GM19324 (cell line): Measurements from ENCODE around the gene KANK2.
"Not testable (repeated sequence)": the region's sequence is repeated elsewhere in the genome, so short reads cannot be mapped to it uniquely, and the experiment has no call there.

ENCODE experiments used
- ATAC-seq: cut with Tn5 transposase; IDR thresholded peaks from one replicate; pipeline ENCODE4 v1.9.1; 2021; ENCODE audit warnings: mild to moderate bottlenecking, moderate library complexity; ENCODE audit not compliant: unreplicated experiment, low FRiP score

KANK2 gene

DNA sequence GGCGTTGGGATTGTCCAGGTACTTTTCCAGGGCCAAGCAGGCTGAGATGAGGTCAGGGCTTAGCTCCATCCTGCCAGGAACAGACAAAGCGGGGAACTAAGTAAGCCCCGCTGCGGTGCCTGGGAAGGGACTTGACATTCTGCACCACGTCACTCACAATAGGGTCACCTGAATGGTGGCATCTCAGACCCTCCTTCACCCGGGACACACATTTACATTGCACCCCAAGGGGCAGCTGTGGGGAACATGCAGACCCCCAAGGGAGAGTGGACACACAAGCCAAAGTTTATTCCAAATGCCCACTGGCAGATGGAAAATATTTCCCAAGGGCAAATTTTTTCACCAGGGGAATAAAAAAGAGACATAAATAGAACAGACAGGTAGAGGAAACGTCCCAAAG is 21.4 kb downstream of the KANK2 start:
- ATAC-seq, result no peak

DNA sequence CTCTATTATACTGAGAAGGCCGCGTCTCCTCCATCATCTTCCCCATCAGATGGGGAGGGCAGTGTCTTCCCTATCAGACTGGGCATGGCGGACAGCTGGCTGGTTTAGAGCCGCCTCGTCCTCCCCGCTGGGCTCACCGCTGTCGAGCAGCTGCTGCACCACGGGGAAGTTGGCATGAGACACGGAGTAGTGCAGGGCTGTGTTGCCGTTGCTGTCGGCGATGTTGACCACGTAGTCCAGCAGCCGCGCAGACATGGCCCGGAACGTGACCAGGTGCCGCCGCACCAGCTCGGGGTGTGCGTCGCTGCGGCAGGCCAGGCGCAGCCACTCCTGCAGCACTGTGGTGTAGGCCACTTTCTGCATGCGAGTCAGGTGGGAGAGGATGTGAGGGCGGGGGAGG is 23.0 kb downstream of the KANK2 start:
- no peak for ATAC-seq

DNA sequence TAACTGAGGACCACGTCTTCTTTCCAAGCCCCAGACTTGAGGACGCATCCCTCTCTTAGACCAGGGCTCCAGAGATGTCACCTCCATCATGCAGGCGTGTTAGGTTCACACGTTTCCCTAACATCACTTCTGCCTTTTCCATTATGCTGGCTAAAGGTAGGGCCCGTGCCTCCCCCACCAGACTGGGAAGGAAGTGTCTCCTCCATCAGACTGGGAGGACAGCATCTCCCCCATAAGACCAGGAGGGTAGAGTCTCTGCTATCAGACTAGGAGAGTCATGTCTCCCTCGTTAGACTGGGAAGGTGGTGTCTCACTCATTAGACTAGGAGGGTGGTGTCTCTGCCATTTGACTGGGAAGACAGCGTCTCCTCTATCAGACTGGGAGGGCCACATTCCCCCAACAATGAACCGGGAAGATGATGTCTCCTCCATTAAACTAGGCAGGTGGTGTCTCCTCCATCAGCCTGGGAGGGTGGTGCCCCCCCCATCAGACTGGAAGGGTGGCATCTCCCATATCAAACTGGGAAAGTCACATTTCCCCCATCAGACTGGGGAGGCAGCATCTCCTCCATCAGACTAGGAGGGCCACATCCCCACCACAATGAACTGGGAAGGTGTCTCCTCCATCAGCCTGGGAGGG is 23.7 kb downstream of the KANK2 start:
- no peak for ATAC-seq

DNA sequence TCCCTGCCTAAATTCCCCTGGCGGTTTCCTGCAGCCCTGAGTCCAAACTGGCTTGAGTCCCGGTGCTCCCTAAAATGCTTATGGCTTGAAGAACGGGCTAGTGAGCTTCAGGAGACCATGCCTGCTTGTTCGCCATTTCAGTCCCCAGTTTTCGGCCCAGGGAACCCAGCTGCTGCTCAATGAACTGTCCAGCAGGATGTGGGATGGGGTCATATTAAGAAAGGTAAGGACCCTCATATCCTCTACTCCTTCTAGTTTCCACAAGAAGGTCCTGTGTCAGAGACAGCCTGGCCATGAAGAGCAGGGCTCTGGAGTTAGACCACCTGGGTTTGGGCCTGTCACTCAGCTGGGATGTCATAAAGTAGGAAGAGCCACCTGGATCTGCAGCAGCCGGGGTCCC is 24.8 kb downstream of the KANK2 start:
- ATAC-seq, result no peak

DNA sequence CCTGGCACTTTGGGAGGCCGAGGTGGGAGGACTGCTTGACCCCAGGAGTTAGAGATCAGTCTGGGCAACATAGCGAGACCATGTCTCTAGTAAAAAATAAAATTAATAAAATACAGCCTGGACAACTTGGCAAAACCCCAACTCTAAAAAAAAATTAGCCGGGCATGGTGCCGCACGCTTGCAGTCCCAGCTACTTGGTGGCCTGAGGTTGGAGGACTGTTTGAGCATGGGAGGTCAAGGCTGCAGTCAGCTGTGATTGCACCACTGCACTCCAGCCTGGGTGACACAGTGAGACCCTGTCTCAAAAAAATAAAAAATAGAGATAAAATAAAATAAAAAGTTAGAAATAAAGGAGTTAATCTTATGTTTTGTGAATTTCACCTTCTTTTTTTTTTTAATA is 26.2 kb downstream of the KANK2 start:
- ATAC-seq, result no peak

DNA sequence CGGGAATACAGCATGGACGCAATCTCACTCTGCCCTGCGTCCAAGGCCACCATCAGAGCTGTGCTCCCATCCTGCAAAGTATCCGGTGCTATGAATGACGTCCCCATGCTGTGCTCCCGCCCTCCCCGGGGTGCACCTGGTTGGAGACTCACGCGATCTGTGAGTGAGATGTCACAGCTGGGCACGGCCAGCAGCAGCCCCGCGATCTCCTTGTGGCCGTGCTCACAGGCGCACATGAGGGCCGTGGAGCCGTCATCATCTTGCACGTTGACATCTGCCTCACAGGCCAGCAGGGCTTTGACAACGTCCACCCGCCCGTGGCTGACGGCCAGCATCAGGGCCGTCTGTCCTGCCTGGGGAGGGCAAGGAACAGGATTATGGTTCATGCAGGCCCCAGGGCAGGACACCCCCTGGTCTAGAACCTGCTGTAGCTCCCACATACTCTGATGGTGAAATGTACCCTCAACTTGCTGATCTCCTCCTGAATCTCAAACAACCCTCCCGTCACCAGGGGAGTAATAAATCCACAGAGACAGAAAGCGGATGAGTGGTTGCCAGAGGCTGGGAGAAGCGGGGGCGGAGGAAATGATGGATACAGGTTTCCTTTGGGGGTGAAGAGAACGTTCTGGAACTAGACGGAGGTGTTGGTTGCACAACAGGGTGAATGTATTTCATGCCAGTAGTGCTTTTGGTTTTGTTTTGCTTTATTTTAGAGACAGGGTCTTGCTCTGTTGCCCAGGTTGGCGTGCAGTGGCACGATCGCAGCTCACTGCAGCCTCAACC is 27.3 kb downstream of the KANK2 start:
- no peak for ATAC-seq

DNA sequence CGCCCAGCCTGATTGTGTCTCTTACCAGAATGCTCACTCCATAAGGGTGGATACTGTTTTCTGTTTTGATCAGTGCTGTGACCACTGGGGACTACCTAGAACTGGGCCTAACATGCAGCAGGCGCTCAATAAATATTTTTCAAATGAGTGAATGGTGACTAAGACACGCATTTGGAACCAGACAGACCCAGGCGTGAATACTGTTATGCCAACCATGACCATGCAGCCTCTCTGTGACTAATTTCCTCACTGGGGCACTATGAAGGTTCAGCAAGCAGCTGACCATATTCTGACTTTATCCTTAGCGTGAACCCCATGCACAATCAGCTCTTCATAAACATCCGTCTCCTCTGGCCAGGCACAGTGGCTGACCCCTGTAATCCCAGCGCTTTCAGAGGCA is 28.8 kb downstream of the KANK2 start:
- no peak for ATAC-seq

DNA sequence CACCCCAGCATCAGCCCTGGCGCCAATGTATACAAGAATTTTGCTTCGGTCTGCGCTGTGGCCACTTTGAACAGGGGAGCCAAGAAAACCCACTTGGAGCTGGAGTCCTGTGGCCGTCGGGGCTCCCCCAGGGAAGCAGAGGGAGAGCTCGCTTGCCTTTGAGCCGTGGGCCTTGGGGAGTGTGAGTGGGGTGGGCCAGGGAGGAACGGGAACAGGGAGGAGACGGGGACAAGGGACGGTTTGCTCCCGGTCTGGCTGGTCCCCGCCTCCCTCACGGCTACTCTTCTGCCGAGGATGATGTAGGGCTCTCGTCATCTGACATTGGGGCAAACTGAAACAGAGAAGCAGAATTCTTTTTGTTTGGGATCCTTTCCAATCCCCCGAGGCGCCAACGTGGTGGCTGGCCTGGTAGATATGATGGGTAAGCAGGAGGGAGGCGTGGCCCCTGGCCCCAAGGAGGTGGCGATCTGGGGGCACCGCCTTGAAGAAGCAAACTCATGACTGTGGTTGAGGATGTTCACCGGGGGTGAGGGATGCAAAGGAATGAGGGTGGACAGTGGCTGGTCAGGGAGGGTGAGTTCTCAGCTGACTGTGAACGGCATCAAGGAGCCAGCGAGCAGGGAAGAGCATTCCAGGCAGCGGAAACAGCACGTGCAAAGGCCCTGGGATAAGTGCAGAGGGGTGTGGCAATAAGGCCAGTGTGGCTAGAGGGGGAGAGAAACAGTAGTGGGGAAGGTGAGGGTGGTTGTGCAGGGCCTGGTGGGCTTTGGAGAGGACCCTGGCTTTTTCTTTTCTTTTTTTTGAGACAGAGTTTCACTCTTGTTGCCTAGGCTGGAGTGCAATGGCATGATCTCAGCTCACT is 30.8 kb downstream of the KANK2 start:
- no peak for ATAC-seq

DNA sequence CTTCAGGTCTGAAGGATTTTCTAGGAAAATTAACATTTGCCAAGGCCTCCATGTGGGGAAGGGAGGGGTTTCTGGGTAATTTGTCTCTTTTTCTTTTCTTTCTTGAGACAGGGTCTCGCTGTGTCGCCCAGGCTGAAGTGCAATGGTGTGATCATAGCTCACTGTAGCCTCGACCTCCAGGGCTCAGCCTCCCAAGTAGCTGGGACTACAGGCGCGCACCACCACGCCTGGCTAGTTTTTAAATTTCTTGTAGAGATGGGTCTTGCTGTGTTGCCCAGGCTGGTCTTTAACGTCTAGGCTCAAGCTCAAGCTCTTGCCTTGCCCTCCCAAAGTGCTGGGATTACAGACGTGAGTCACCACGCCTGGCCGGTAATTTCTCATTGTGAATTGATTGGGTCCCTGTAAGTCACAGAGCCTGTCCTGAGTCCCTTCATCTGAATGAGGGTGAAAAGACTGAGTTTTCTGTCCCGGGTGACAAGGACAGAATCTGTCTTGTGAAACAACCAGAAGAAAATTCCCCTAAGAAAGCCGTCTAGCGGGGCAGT is 31.8 kb downstream of the KANK2 start:
- ATAC-seq, result no peak

DNA sequence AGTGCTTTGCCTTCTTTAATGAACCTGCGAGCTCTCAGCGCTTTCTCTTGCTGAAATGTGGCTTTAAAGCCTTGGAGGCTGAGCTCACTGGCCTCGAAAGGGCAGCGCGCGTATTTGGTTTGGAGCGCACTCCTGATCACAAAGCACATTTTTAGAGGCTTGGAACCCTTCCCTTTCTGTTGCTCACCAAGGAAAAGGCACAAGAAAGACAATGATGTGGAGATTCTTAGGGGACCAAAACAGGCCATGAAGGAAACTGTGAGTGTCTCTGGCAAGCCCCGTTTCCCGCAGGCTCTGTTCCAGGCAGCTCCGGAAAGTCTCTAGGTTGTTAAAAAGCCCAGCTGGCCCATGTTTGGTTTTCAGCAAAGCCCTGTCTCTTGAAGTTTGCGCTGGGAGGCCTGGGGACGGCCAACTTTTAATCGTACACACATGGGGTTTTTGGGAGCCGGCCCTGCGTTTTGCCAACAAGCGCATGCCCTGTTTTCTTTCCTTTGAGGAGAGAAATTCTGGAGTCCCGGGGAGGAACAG is 32.4 kb downstream of the KANK2 start:
- ATAC-seq, result no peak

DNA sequence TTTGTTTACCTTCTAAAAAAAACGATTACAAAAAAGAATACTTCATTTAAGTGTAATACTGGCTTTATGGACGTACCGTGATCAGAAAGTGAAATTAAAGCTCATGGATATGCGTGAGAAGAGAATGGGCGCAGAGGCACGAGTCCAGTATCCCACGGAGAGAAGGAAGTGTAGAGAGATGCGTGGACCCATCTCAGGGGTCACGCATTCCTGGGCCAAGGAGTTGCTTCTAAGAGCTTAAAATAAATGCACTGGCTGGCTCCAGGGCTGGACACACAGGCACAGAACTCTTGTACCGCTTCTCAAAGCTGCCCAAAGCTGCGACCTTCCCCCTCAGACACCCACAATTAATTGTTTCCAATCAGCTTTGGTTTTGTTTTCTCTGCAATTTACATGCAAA is 33.0 kb downstream of the KANK2 start:
- no peak for ATAC-seq

DNA sequence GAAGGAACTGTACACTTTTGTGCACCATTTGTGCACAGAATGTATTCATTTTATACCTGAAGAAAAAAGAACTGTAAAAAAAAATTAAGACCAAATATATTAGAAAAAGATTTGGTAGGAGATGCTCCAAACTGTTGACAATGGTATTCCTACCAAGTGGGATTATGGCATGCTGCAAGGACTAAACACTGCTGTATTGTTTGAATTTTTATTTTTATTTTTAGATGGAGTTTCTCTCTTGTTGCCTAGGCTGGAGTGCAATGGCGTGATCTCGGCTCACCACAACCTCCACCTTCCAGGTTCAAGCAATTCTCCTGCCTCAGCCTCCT is 36.9 kb downstream of the KANK2 start:
- ATAC-seq, result not testable (repeated sequence)

DNA sequence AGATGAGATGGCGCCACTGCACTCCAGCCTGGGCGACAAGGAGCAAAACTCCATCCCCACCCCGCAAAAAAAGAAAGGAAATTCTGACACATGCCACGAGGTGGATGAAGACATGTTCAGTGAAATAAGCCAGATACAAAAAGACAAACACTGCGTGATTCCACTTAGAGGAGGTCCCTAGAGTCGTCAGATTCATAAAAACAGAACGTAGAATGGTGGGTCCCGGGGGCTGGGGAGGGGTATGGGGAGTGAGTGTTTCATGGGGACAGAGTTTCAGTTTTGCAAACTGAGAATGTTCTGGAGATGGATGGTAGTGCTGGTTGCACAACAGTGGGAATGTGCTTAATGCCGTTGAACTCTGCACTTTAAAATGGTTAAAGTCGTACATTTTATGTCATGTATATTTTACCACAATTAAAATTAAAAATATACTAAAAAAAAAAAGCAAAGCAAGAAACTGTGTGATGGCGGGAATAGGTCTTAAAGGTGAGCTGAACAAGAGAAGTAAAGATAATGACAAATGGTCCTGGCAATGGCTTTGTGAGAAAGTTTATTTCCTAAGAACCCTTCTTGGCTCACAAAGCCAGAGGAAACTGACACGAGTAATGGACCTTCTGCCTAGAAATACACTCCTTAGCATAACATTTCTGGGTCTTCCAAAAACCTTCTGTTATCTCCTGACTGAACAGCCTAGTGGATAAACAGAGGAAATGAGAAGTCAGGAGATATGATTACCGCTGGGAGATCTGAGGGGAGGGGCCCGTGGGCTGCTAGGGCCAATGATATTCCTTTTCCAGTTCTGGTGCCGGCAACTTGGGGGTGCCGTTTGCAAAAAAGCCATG is 37.5 kb downstream of the KANK2 start:
- ATAC-seq, result no peak

DNA sequence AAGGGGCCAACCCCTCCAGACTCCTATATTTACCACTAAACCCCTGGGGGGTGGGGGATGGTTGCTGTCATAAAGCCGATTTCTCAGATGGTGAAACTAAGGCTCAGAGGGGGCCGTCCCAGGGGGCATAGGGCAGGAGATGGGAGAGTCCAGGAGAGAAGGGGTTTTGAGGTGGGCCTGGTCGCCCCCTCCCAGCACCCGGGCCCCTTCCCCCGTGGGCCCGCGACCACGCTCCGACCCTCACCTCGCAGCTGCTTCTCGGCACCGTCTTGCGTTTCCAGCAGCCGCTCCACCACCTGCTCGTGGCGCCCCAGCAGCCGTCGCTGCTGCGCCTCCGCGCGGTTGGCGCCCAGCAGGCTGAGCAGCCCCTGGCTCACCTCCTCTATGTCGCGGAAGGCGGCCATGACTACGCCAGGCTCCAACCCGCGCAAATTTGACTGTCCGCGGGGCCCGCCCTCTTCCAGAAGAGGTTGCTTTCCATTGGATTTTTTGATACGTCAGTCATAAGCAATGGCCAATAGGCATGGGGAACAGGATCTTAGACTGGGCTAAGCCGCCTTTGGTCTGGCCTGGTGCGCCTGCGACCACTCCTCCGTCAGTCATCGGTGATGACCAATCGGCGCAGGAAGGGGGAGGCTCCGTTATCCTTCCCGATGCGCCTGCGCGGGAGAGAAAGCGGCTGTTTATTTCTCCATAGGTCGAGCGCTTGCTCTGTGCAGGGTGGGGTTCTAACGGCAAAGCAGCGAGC is 41.8 kb downstream of the KANK2 start, which contains the start of gene SPC24:
Gene SPC24 (minus strand): TSS at position 410 of the 748 bp plus-strand sequence. CDS start 6 bp downstream, at position 404.
- peak; percentile 93 for ATAC-seq

DNA sequence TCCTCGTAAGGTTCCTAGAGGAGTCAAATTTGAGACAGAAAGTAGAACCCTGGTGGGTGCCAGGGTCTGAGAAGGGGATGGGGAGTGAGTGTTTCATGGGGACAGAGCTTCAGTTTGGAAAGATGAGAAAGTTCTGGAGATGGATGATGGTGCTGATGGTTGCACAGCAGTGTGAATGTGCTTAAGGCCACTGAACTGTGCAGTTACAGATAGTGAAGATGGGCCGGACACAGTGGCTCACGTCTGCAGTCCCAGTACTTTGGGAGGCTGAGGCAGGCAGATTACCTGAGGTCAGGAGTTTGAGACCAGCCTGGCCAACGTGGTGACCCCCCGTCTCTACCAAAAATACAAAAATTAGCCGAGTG is 42.7 kb downstream of the KANK2 start:
- no peak for ATAC-seq

DNA sequence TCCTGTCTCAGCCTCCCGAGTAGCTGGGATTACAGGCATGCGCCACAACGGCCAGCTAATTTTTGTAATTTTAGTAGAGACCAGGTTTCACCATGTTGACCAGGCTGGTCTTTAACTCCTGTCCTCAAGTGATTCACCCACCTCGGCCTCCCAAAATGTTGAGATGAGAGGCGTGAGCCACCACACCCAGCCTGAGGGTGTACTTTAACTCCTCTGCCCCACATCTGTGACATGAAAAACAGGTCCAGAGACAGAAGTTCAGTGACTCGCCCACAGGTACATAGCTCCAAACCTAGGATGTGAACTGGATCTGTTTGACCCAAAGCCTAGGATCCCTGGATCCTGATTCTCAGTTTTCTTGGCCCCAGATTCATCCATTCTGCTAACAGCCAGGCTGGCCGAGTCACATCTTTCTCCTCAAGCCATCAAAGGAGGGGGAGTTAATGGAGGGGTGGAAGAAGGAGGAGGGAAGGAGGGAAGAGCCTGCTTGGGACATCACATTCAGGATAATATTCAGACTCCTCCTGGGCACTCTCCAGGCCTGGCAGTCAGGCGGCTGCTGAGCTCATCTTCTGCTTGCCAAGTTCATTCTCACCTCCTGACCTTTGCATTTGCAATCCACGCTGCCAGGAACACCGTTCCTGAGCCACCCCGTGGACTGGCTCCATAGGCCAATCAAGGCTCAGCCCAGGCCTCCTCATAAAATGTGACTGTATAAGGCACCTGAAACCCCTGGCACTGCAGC is 44.9 kb downstream of the KANK2 start:
- ATAC-seq, result no peak

DNA sequence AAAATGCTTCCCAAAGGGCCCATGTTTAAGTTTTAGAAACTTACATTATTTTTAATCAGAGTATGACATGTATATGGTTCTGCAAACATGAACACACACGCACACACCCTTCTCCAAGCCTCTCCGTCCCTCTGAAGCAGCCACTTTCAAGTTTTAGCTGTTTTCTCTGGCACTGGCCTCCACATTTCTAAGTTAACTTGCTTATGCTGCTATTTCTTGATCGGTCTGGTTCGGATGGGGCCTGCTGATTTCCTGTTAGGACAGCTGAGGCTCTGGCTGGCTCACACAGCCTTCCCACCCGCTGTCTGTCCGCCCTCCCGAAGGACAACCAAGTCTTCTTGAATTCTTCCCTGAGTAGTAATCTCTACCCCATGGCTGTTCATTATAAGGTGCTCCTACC is 46.2 kb downstream of the KANK2 start:
- ATAC-seq, result no peak

DNA sequence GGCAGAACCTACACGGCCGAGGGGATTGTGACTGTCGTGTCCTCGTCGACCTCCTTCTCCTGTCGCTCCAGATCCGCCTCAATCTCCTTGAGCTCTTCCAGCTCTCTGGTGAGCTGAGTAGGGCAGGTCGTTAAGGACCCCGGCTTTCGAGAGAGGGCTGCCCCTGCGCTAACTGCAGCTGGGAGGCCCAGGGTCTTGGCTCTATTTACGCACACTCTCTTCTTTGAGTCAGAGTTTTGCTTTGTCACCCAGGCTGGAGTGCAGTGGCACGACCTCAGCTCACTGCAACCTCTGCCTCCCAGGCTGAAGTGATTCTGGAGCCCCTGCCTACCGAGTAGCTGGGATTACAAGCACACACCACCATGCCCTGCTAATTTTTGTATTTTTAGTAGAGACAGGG is 49.3 kb downstream of the KANK2 start:
- no peak for ATAC-seq

DNA sequence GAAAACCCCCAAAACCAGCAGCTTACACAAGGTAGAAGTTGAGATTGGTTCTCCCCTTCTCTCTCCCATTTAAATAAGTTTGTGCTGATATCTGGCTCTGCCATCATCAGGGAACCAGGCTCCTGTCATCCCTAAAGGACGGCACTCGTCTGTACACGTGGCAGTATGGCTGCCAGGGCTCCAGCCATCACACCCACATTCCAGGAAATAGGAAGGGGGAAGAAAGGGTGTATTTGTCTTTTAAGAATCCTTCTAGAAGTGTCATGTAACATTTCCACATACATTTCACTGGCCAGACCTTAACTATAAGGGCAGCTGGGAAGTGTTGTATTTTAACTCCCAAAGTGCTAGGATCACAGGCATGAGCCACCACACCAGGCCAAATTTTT is 51.8 kb downstream of the KANK2 start:
- no peak for ATAC-seq
